ENCODE results near the gene ZFX.

The ZFX gene

GRCh38 chrX:24149351-24150050 lies at the start of gene ZFX:
Gene ZFX (plus strand): TSS chrX:24149729. CDS start chrX:24172743, 23,014 bp downstream.
- DNase-seq (ENCODE audit: insufficient read length, low spot score) = no peak
- FAIRE-seq = no peak

GRCh38 chrX:24100713-24101112 lies 48.8 kb upstream of the ZFX start:
- no peak for FAIRE-seq
- no peak for TF ChIP-seq CTCF (IDR thresholded peaks at IDR 0.05; ENCODE audit: insufficient read depth, missing control alignments)
- DNase-seq (ENCODE audit: insufficient read length, low spot score) = no peak

More at GRCh38 chrX:24149351-24150050, at the start of gene ZFX:
- no peak for TF ChIP-seq CTCF (IDR thresholded peaks at IDR 0.05; ENCODE audit: insufficient read depth, missing control alignments)

- FAIRE-seq (no peak), DNase-seq (ENCODE audit: insufficient read length, low spot score) (no peak)
- TF ChIP-seq CTCF (IDR thresholded peaks at IDR 0.05; ENCODE audit: insufficient read depth, missing control alignments) = no peak
Measured at GRCh38 chrX:24110069-24110468, 39.5 kb upstream of the ZFX start.

- no peak for DNase-seq (ENCODE audit: insufficient read length, low spot score)
- no peak for TF ChIP-seq CTCF (IDR thresholded peaks at IDR 0.05; ENCODE audit: insufficient read depth, missing control alignments)
- FAIRE-seq = no peak
Measured at GRCh38 chrX:24113181-24113580, 36.3 kb upstream of the ZFX start.

GRCh38 chrX:24117258-24117657 lies 32.3 kb upstream of the ZFX start:
- no peak for TF ChIP-seq CTCF (IDR thresholded peaks at IDR 0.05; ENCODE audit: insufficient read depth, missing control alignments)
- DNase-seq (ENCODE audit: insufficient read length, low spot score) (no peak), FAIRE-seq (no peak)

GRCh38 chrX:24124244-24124799 lies 25.2 kb upstream of the ZFX start:
- no peak for FAIRE-seq
- DNase-seq (ENCODE audit: insufficient read length, low spot score) = no peak
- TF ChIP-seq CTCF (IDR thresholded peaks at IDR 0.05; ENCODE audit: insufficient read depth, missing control alignments) = no peak

- FAIRE-seq = no peak
- DNase-seq (ENCODE audit: insufficient read length, low spot score) = no peak
- no peak for TF ChIP-seq CTCF (IDR thresholded peaks at IDR 0.05; ENCODE audit: insufficient read depth, missing control alignments)
Measured at GRCh38 chrX:24125028-24125612, 24.4 kb upstream of the ZFX start.

Measured in D721Med (cell line).